Measurements from ENCODE around the gene NDUFAF8.

DNA sequence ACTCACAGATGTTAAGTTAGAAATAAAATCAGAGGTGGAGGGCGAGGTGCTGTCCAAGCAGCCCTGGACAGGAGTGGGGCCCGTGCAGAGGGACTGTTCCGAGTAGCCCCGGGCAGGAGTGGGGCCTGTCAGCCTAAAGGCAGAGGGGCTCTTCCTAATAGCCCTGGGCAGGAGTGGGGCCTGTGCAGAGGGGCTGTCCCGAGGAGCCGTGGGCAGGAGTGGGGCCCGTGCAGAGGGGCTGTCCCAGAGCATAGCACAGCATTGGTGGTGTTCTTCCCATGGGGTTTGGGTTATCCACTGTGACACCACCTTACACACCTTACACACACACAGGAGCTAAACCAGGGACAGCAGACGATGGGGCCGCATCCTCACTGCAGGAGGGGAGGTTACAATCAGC is 26.8 kb upstream of the NDUFAF8 start:
- TF ChIP-seq, protein P1, sequence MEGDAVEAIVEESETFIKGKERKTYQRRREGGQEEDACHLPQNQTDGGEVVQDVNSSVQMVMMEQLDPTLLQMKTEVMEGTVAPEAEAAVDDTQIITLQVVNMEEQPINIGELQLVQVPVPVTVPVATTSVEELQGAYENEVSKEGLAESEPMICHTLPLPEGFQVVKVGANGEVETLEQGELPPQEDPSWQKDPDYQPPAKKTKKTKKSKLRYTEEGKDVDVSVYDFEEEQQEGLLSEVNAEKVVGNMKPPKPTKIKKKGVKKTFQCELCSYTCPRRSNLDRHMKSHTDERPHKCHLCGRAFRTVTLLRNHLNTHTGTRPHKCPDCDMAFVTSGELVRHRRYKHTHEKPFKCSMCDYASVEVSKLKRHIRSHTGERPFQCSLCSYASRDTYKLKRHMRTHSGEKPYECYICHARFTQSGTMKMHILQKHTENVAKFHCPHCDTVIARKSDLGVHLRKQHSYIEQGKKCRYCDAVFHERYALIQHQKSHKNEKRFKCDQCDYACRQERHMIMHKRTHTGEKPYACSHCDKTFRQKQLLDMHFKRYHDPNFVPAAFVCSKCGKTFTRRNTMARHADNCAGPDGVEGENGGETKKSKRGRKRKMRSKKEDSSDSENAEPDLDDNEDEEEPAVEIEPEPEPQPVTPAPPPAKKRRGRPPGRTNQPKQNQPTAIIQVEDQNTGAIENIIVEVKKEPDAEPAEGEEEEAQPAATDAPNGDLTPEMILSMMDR (IDR thresholded peaks at IDR 0.05), result no peak
- no peak for TF ChIP-seq ZFX (IDR thresholded peaks at IDR 0.05; ENCODE audit: borderline replicate concordance)
